Neural crest cell (in vitro differentiated cells): ENCODE measurements around the gene CD8A. TPM values are rescaled to one million over a fixed set of nuclear protein-coding genes. Genes with fewer than 3 reads are reported as not detected.

Source experiments
- DNase-seq: peaks from one replicate; pipeline ENCODE4 v3.0.0; 2021; ENCODE audit warnings: low read depth, mixed read lengths, low spot score
- H3K27ac Mint-ChIP-seq: one replicate; pipeline ENCODE4 v1.8.0; 2021; ENCODE audit warnings: mild to moderate bottlenecking, mixed read lengths; ENCODE audit not compliant: unreplicated experiment
- H3K27me3 Mint-ChIP-seq: 2 replicates; pipeline ENCODE4 v1.8.0; 2021; ENCODE audit warnings: low read depth, mild to moderate bottlenecking, mixed read lengths
- H3K36me3 Mint-ChIP-seq: 2 replicates; pipeline ENCODE4 v1.8.0; 2021; ENCODE audit warnings: low read depth, mild to moderate bottlenecking, mixed read lengths
- H3K4me1 Mint-ChIP-seq: 2 replicates; pipeline ENCODE4 v1.8.0; 2021; ENCODE audit warnings: mixed read lengths
- H3K4me3 Mint-ChIP-seq: one replicate; pipeline ENCODE4 v1.8.0; 2021; ENCODE audit warnings: mild to moderate bottlenecking, mixed read lengths
- H3K9me3 Mint-ChIP-seq: 2 replicates; pipeline ENCODE4 v1.8.0; 2021; ENCODE audit warnings: mixed read lengths
- CTCF ChIP-seq: fragments of 200-600 bp; sonication (generic); conservative IDR thresholded peaks from 2 replicates; pipeline ENCODE4 v1.5.0; 2021; ENCODE audit warnings: antibody characterized with exemption, mild to moderate bottlenecking
- total RNA-seq: library from RNA; stranded (reverse); gene quantifications from 2 replicates; pipeline ENCODE4 v1.2.1, GENCODE V29; 2021

Gene CD8A
- total RNA-seq, 1 donor from 2014 or later = 0.54 TPM

DNA sequence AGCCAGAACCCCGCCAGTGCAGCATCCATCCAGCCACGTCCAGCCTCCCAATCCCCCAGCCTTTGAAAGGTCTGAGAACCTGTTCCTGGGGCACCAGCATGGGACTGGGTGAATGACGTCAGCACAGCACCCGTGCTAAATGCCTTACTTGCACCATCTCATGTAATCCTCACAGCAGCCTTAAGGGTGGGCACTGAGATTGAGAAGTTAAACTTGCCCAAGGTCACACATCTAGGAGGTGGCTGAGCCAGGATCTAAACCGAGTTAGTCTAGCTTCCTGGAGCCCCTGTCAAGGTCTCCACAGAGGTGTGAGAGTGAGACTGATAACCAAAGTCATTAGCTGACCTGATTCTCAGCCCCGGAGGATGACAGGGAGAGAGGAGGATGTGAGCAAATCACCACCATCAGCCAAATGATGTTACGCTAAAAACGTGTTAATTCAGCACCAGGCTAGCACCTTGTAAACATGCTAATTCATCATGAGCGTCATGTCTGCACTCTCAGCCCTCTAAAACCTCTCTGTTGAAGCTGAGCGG lies 4.6 kb downstream of the CD8A start:
- H3K36me3 Mint-ChIP-seq = no peaks in the 10 kb centered on the region
- H3K4me1 Mint-ChIP-seq = peaks cover 3% of the 10 kb centered on the region
- peaks cover 63% of the 10 kb centered on the region for H3K27me3 Mint-ChIP-seq
- no peak overlapping the region for H3K27ac Mint-ChIP-seq
- no peak for DNase-seq
- no peak for TF ChIP-seq CTCF
- H3K9me3 Mint-ChIP-seq = no peaks in the 10 kb centered on the region
- no peak overlapping the region for H3K4me3 Mint-ChIP-seq

DNA sequence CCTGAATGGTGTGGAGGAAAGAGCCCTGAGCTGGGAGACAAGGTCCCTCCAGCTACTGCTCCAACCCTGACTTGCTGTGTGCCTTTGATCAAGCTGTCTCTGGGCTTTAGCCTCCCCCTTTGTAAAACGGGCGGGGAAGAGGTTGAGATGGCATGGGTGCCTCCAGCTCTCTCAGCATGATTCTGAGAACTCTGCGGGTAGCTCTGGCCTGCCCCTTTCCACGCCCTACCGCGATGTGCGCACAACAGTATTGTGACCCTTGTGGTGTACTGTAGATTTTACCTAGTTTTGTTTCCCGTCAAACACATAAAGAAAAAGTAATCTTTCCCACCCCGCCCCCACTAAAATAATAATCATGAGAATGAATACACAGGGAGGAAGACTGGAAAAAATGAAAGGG lies 5.3 kb downstream of the CD8A start:
- H3K27me3 Mint-ChIP-seq = peaks cover 58% of the 10 kb centered on the region
- no peak for TF ChIP-seq CTCF
- no peak overlapping the region for H3K4me3 Mint-ChIP-seq
- H3K4me1 Mint-ChIP-seq = no peaks in the 10 kb centered on the region
- no peaks in the 10 kb centered on the region for H3K36me3 Mint-ChIP-seq
- no peak for DNase-seq
- no peak overlapping the region for H3K27ac Mint-ChIP-seq
- H3K9me3 Mint-ChIP-seq = no peaks in the 10 kb centered on the region

DNA sequence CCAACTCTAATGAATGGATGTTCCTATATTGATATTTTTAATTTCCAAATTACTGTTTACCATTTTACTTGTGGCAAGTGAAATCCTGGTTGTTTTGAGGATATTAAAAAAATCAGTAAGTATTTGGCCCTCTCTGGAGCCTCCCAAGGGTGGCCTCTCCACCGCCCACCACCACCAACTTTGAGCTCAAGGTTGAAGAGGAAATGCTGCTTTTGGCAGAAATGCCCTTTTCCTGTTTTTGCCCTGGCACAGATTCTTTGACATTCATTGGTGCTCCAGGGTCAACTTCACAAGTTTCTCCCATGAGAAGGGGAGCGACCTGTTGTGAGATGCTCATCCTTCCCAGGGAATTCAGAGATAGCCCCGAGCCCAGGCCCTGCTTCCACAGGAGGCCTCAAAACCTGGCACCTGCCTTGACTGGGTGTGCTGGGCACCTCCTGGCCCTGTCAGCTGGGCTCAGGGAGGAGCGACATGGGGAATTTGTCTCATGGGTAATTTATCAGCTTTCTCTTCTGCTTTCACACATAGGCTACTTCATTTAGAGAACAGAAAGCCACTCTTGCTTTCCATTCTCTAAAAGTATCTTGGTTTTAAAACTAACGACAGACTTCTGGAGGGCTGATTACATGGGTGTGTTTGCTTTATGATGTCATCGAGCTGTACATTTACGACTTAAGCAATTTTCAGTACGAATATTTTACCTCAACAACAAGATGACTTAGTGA lies 6.9 kb downstream of the CD8A start:
- H3K4me3 Mint-ChIP-seq = no peak overlapping the region
- DNase-seq = no peak
- H3K27ac Mint-ChIP-seq = no peak overlapping the region
- H3K4me1 Mint-ChIP-seq = no peaks in the 10 kb centered on the region
- H3K36me3 Mint-ChIP-seq = no peaks in the 10 kb centered on the region
- H3K27me3 Mint-ChIP-seq = peaks cover 41% of the 10 kb centered on the region
- no peaks in the 10 kb centered on the region for H3K9me3 Mint-ChIP-seq
- TF ChIP-seq CTCF = no peak

GRCh38 chr2:86782748-86783147 lies 8.0 kb downstream of the CD8A start:
- Mint-ChIP-seq H3K9me3 (no peaks in the 10 kb centered on the region), H3K4me1 (no peaks in the 10 kb centered on the region), H3K27ac (no peak overlapping the region), H3K4me3 (no peak overlapping the region), H3K36me3 (no peaks in the 10 kb centered on the region), H3K27me3 (peaks cover 31% of the 10 kb centered on the region)
- no peak for DNase-seq
- TF ChIP-seq CTCF = no peak

- no peak for DNase-seq
- H3K36me3 Mint-ChIP-seq = no peaks in the 10 kb centered on the region
- H3K27me3 Mint-ChIP-seq = peaks cover 20% of the 10 kb centered on the region
- H3K9me3 Mint-ChIP-seq = no peaks in the 10 kb centered on the region
- H3K4me1 Mint-ChIP-seq = no peaks in the 10 kb centered on the region
- TF ChIP-seq CTCF = no peak
- no peak overlapping the region for H3K4me3 Mint-ChIP-seq
- no peak overlapping the region for H3K27ac Mint-ChIP-seq
These were observed 9.3 kb downstream of the CD8A start for GRCh38 chr2:86781363-86781762.
